ENCODE data around the gene CCNQ. TPM values are rescaled to one million over a fixed set of nuclear protein-coding genes. Genes with fewer than 3 reads are reported as not detected.

The CCNQ gene
- total and polyA plus RNA-seq, 8 donors = 10.8 to 18.7 (median 13.6) TPM

- H3K36me3 ChIP-seq = no peaks in the 10 kb centered on the region
- no peak for TF ChIP-seq CTCF (IDR thresholded peaks at IDR 0.05)
- H3K27ac ChIP-seq = no peak overlapping the region
- ATAC-seq (no peak), DNase-seq (no peak)
- H3K9me3 ChIP-seq = no peaks in the 10 kb centered on the region
- no peak overlapping the region for H3K4me3 ChIP-seq
- no peaks in the 10 kb centered on the region for H3K4me1 ChIP-seq
- H3K27me3 ChIP-seq = peaks cover 24 to 55% of the 10 kb centered on the region in 2 donors
- intact Hi-C loops (cut with DNase I) = no loop called here
Measured at GRCh38 chrX:153640045-153640686, 41.2 kb upstream of the CCNQ start.

GRCh38 chrX:153639177-153640044 lies 40.5 kb upstream of the CCNQ start:
- DNase-seq (no peak), ATAC-seq (no peak)
- intact Hi-C loops (cut with DNase I) = no loop called here
- H3K4me3 ChIP-seq = no peak overlapping the region
- peaks cover 18 to 48% of the 10 kb centered on the region in 2 donors for H3K27me3 ChIP-seq
- TF ChIP-seq CTCF (IDR thresholded peaks at IDR 0.05) = no peak
- H3K9me3 ChIP-seq = no peaks in the 10 kb centered on the region
- H3K36me3 ChIP-seq = no peaks in the 10 kb centered on the region
- no peak overlapping the region for H3K27ac ChIP-seq
- H3K4me1 ChIP-seq = no peaks in the 10 kb centered on the region

GRCh38 chrX:153638436-153639176 lies 39.7 kb upstream of the CCNQ start:
- no peak for TF ChIP-seq CTCF (IDR thresholded peaks at IDR 0.05)
- intact Hi-C loops (cut with DNase I) = no loop called here
- DNase-seq (no peak), ATAC-seq (no peak)
- Histone ChIP-seq H3K36me3 (no peaks in the 10 kb centered on the region), H3K4me1 (no peaks in the 10 kb centered on the region), H3K4me3 (no peak overlapping the region), H3K27ac (no peak overlapping the region), H3K27me3 (peaks cover 15 to 41% of the 10 kb centered on the region in 2 donors), H3K9me3 (no peaks in the 10 kb centered on the region)

- peaks cover 11 to 35% of the 10 kb centered on the region in 2 donors for H3K27me3 ChIP-seq
- intact Hi-C loops (cut with DNase I) = no loop called here
- ATAC-seq (no peak), DNase-seq (no peak)
- no peak overlapping the region for H3K4me3 ChIP-seq
- H3K36me3 ChIP-seq = no peaks in the 10 kb centered on the region
- no peaks in the 10 kb centered on the region for H3K4me1 ChIP-seq
- no peak overlapping the region for H3K27ac ChIP-seq
- no peaks in the 10 kb centered on the region for H3K9me3 ChIP-seq
- no peak for TF ChIP-seq CTCF (IDR thresholded peaks at IDR 0.05)
Measured at GRCh38 chrX:153638041-153638371, 39.1 kb upstream of the CCNQ start.
